ENCODE data around the gene SYNE4.

GRCh38 chr19:36032251-36033104 is 23.9 kb upstream of the SYNE4 start, which contains the start of gene CLIP3:
- TF ChIP-seq, protein P1, sequence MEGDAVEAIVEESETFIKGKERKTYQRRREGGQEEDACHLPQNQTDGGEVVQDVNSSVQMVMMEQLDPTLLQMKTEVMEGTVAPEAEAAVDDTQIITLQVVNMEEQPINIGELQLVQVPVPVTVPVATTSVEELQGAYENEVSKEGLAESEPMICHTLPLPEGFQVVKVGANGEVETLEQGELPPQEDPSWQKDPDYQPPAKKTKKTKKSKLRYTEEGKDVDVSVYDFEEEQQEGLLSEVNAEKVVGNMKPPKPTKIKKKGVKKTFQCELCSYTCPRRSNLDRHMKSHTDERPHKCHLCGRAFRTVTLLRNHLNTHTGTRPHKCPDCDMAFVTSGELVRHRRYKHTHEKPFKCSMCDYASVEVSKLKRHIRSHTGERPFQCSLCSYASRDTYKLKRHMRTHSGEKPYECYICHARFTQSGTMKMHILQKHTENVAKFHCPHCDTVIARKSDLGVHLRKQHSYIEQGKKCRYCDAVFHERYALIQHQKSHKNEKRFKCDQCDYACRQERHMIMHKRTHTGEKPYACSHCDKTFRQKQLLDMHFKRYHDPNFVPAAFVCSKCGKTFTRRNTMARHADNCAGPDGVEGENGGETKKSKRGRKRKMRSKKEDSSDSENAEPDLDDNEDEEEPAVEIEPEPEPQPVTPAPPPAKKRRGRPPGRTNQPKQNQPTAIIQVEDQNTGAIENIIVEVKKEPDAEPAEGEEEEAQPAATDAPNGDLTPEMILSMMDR (IDR thresholded peaks at IDR 0.05): no peak
- no peak for TF ChIP-seq POLR2A (IDR thresholded peaks at IDR 0.05)

Measured in suprapubic skin (tissue), 3 donors.